Lower leg skin (tissue), 3 donors: ENCODE results near the gene GJB4.

ENCODE experiments used
- CTCF ChIP-seq, 3 donors: fragments of 450-650 bp; IDR thresholded peaks; one replicate each; pipeline ENCODE4 v1.5.1; 2016; ENCODE audit warnings: antibody characterized with exemption in 3 of 3, mild to moderate bottlenecking in 3 of 3, moderate library complexity in 2 of 3
- POLR2A ChIP-seq, 2 donors: fragments of 450-650 bp; IDR thresholded peaks; one replicate each; pipeline ENCODE4 v1.6.1; 2016 to 2017; ENCODE audit warnings: antibody characterized with exemption in 2 of 2, mild to moderate bottlenecking in 1 of 2, moderate library complexity in 1 of 2

DNA sequence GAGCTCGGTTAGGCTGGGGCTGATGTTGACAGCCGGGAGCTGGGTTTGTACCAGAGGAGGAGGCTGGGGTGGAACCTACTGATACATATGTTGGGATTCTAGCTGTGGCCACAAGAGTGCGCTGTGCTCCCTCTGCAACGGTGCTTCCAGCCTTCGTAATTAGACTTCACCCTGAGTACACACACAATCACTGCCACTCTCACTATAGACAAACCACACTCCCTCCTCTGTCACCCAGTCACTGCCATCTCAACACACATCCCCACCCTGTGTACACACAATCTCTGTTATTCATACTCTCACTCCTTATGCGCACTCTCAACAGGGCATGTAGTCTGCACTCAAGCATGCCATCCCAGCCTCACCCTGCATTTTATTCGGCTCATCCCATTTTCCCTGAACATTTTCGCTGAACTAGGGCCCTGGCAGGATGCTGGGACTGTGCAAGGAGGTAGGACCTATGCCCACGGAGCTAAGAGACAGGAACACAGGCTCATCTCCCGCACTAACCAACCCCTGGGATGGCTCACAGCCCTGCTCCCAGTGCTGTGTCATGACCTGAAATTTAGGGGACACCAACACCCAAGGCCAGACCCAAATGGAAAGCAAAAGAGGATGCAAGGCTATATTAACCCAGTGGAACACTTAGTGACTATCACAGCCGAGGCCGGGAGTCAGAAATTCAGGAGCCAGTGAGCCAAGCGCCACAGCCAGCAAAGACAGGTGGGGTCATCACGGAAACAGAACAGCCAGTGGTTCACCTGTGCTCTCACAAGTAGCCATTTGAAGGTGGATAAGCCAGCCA is 27.2 kb downstream of the GJB4 start:
- TF ChIP-seq CTCF (IDR thresholded peaks at IDR 0.05) (peak in 1 of 3 donors; percentile 69), POLR2A (IDR thresholded peaks at IDR 0.05) (no peak)
